Skeletal muscle tissue (tissue), 4 donors: ENCODE measurements around the gene JAG2. TPM values are rescaled to one million over a fixed set of nuclear protein-coding genes. Genes with fewer than 3 reads are reported as not detected.

Source experiments
- H3K27ac ChIP-seq: one replicate; pipeline ENCODE4 v1.7.0; 2013; ENCODE audit warnings: mild to moderate bottlenecking, low read depth, low read length, inconsistent platforms
- H3K27me3 ChIP-seq, 3 donors: one replicate each; pipeline ENCODE4 v1.7.0; 2013; ENCODE audit warnings: low read length in 3 of 3; ENCODE audit not compliant: control insufficient read depth in 3 of 3, insufficient read depth in 3 of 3
- H3K36me3 ChIP-seq, 3 donors: one replicate each; pipeline ENCODE4 v1.7.0; 2013; ENCODE audit warnings: low read length in 3 of 3; ENCODE audit not compliant: control insufficient read depth in 3 of 3, insufficient read depth in 3 of 3
- H3K4me1 ChIP-seq, 3 donors: one replicate each; pipeline ENCODE4 v1.7.0; 2013; ENCODE audit warnings: low read length in 3 of 3, mild to moderate bottlenecking in 3 of 3; ENCODE audit not compliant: control insufficient read depth in 3 of 3, insufficient read depth in 3 of 3
- H3K4me3 ChIP-seq, 3 donors: one replicate each; pipeline ENCODE4 v1.7.0; 2013; ENCODE audit warnings: low read length in 3 of 3
- H3K9ac ChIP-seq, 3 donors: one replicate each; pipeline ENCODE4 v1.7.0; 2013; ENCODE audit warnings: low read length in 3 of 3, mild to moderate bottlenecking in 3 of 3, moderate library complexity in 2 of 3, low read depth in 1 of 3
- H3K9me3 ChIP-seq, 3 donors: one replicate each; pipeline ENCODE4 v1.7.0; 2013; ENCODE audit warnings: low read length in 3 of 3; ENCODE audit not compliant: control insufficient read depth in 3 of 3
- total RNA-seq: library from RNA; depleted of rRNA; stranded (reverse); fragments of >200 nt; gene quantifications from one replicate; pipeline ENCODE4 v1.2.3, GENCODE V29; 2014
- donor health status: Osteomylitis.

JAG2 gene
- total RNA-seq, 1 donor from 2014 or later: 33.9 TPM

GRCh38 chr14:105167303-105168092, 1.1 kb downstream of the JAG2 start:
- Histone ChIP-seq H3K9me3 (no peaks in the 10 kb centered on the region), H3K36me3 (no peaks in the 10 kb centered on the region), H3K4me1 (peaks cover 68 to 78% (median 73%) of the 10 kb centered on the region in 3 donors), H3K27me3 (peaks cover 5 to 7% (median 5%) of the 10 kb centered on the region in 3 donors), H3K9ac (peak overlapping the region; percentile 23 to 78 (median 57)), H3K4me3 (peak overlapping the region in 2 of 3 donors; percentile 69 to 76), H3K27ac (peak overlapping the region; percentile 70)

DNA sequence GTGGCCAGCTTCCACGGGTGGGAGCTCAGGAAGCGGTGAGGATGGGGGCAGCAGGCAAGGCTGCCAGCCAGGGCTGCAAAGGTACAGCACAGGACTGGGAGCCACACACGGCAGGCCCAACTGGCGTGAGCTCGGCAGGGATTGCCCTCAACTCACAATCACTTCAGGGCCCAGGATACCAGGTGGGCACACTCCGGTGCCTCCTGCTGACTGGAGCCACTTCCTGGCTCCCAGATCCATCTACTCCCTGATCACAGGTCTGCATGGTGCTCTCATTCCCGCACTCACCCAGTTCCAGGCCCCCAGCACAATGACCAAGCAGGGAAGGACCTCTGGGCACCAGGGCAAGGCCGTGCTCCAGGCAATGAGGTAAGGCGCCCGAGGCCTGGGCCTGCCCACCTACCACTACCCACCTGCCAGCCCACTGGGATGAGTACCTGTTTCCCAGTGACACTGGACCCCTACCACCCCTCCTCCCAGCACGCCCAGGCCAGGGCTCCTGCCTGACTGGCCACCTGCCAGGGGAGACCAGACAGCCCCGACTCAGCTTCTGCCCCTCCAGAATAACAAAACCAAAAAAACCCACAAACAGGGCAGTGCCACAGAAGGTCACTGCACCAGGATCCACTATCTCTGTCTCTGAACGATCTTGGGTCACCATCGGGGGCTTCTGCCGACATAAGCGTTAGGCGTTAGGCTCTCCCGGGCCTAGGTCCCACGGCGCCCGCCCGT, 1.8 kb downstream of the JAG2 start:
- Histone ChIP-seq H3K27ac (peak overlapping the region; percentile 70), H3K27me3 (peaks cover 5 to 7% (median 6%) of the 10 kb centered on the region in 3 donors), H3K9ac (peak overlapping the region; percentile 50 to 74 (median 57)), H3K9me3 (no peaks in the 10 kb centered on the region), H3K4me1 (peaks cover 70 to 81% (median 79%) of the 10 kb centered on the region in 3 donors), H3K36me3 (no peaks in the 10 kb centered on the region), H3K4me3 (peak overlapping the region; percentile 20 to 59 (median 35))

- H3K27ac ChIP-seq: peak overlapping the region; percentile 70
- H3K4me1 ChIP-seq: peaks cover 67 to 80% (median 78%) of the 10 kb centered on the region in 3 donors
- peak overlapping the region; percentile 30 to 61 (median 59) for H3K4me3 ChIP-seq
- H3K9ac ChIP-seq: peak overlapping the region; percentile 51 to 74 (median 64)
- H3K9me3 ChIP-seq: no peaks in the 10 kb centered on the region
- H3K36me3 ChIP-seq: no peaks in the 10 kb centered on the region
- H3K27me3 ChIP-seq: peaks cover 5 to 7% (median 6%) of the 10 kb centered on the region in 3 donors
Observed at GRCh38 chr14:105165761-105166485, 2.7 kb downstream of the JAG2 start.

- H3K9ac ChIP-seq: peak overlapping the region; percentile 33 to 74 (median 64)
- H3K9me3 ChIP-seq: no peaks in the 10 kb centered on the region
- H3K27ac ChIP-seq: peak overlapping the region; percentile 70
- H3K27me3 ChIP-seq: peaks cover 4 to 6% (median 5%) of the 10 kb centered on the region in 3 donors
- no peaks in the 10 kb centered on the region for H3K36me3 ChIP-seq
- H3K4me3 ChIP-seq: peak overlapping the region; percentile 38 to 61 (median 59)
- H3K4me1 ChIP-seq: peaks cover 61 to 78% (median 75%) of the 10 kb centered on the region in 3 donors
Observed at GRCh38 chr14:105165134-105165704, 3.4 kb downstream of the JAG2 start.

GRCh38 chr14:105163040-105163742, 5.4 kb downstream of the JAG2 start:
- Histone ChIP-seq H3K9me3 (no peaks in the 10 kb centered on the region), H3K27me3 (peaks cover 0 to 6% (median 4%) of the 10 kb centered on the region in 3 donors), H3K36me3 (no peaks in the 10 kb centered on the region), H3K9ac (peak overlapping the region; percentile 10 to 45 (median 40)), H3K4me3 (no peak overlapping the region), H3K4me1 (peaks cover 53 to 72% (median 64%) of the 10 kb centered on the region in 3 donors), H3K27ac (no peak overlapping the region)

DNA sequence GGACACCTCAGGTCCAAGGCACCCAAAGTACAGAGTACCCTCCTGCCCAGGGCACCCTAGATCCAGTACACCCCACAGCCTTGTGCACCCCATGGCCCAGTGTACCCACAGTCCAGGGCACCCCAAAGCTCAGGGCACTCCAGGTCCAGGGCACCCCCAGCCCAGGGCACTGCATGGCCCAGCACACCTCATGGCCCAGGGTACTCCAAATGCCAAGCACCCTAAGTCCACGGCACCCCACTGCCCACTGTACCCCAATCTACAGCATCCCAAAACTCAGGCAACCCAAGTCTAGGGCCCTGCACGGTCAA, 6.0 kb downstream of the JAG2 start:
- Histone ChIP-seq H3K4me1 (peaks cover 53 to 72% (median 62%) of the 10 kb centered on the region in 3 donors), H3K9me3 (no peaks in the 10 kb centered on the region), H3K36me3 (peaks cover 0 to under 1% (median 0%) of the 10 kb centered on the region in 3 donors), H3K27me3 (peaks cover 0 to 6% (median 4%) of the 10 kb centered on the region in 3 donors), H3K27ac (no peak overlapping the region), H3K9ac (peak overlapping the region in 2 of 3 donors; percentile 54 to 64), H3K4me3 (peak overlapping the region in 1 of 3 donors; percentile 50)

GRCh38 chr14:105161964-105162668, 6.5 kb downstream of the JAG2 start:
- peak overlapping the region; percentile 33 to 64 (median 54) for H3K9ac ChIP-seq
- H3K4me1 ChIP-seq: peaks cover 52 to 71% (median 61%) of the 10 kb centered on the region in 3 donors
- no peaks in the 10 kb centered on the region for H3K9me3 ChIP-seq
- H3K4me3 ChIP-seq: peak overlapping the region in 1 of 3 donors; percentile 50
- H3K27ac ChIP-seq: no peak overlapping the region
- H3K36me3 ChIP-seq: peaks cover 0 to 4% (median 0%) of the 10 kb centered on the region in 3 donors
- H3K27me3 ChIP-seq: peaks cover 0 to 6% (median 4%) of the 10 kb centered on the region in 3 donors

DNA sequence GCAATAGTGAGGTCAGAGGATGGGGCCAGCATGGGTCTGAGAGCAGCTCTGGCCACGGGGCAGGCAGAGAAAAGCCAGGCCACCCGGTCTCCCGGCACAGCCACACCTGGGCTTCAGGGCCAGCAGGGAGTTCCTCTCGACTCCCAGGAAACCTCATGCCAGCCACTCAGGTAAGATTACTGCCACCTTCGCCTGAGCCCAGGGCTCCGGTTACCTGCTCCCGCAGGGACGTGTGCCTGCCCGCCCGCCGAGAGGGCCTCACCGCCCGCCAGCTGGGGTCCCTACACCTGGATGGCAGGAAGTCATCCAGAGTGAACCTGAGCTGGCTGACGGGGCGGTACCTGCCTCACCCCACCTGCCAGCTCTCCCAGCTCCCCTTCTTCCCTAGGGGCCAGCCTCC, 7.3 kb downstream of the JAG2 start:
- H3K9ac ChIP-seq: peak overlapping the region in 1 of 3 donors; percentile 40
- H3K27ac ChIP-seq: no peak overlapping the region
- peaks cover 0 to 4% (median under 1%) of the 10 kb centered on the region in 3 donors for H3K36me3 ChIP-seq
- no peaks in the 10 kb centered on the region for H3K9me3 ChIP-seq
- H3K4me1 ChIP-seq: peaks cover 44 to 63% (median 53%) of the 10 kb centered on the region in 3 donors
- no peak overlapping the region for H3K4me3 ChIP-seq
- H3K27me3 ChIP-seq: peaks cover 0 to 4% (median 2%) of the 10 kb centered on the region in 3 donors
